ENCODE results near the gene SLC15A3. TPM values are rescaled to one million over a fixed set of nuclear protein-coding genes. Genes with fewer than 3 reads are reported as not detected.

The SLC15A3 gene
- total RNA-seq, 8 experiments from 2014 or later = 0.73 to 24.5 (median 5.8) TPM

- Histone ChIP-seq H3K4me1 (replicated peaks in 1 of 2) (peaks cover 13 to 16% of the 10 kb centered on the region in 2 donors), H3K4me3 (no peak overlapping the region), H3K27ac (no peak overlapping the region)
- in situ Hi-C loops (cut with MboI; ENCODE audit: low pct_unique_long_range_greater_than_20kb in 2 of 9, low sequenced_read_pairs in 9 of 9, unreplicated experiment in 9 of 9) = no loop called here
- 40 to 100% (median 88%) methylated on average over 1 to 4 of the region's 5 CpGs; no CpG with 5 or more reads in 4 of the 10 experiments for WGBS, 10 experiments
- ATAC-seq (replicated peaks in 6 of 8) = no peak
Observed at GRCh38 chr11:60923326-60923725, 28.6 kb downstream of the SLC15A3 start.

GRCh38 chr11:60922906-60923305 lies 29.1 kb downstream of the SLC15A3 start:
- no peak overlapping the region for H3K27ac ChIP-seq
- no peak overlapping the region for H3K4me3 ChIP-seq
- ATAC-seq (replicated peaks in 6 of 8) = no peak
- H3K4me1 ChIP-seq (replicated peaks in 1 of 2) = peaks cover 13 to 16% of the 10 kb centered on the region in 2 donors
- in situ Hi-C loops (cut with MboI; ENCODE audit: low pct_unique_long_range_greater_than_20kb in 2 of 9, low sequenced_read_pairs in 9 of 9, unreplicated experiment in 9 of 9) = no loop called here
- 0 to 100% (median 94%) methylated on average over 1 to 3 of the region's 6 CpGs; no CpG with 5 or more reads in 6 of the 10 experiments for WGBS, 10 experiments

GRCh38 chr11:60921777-60922335 lies 30.1 kb downstream of the SLC15A3 start:
- WGBS, 10 experiments = 53 to 100% (median 85%) methylated on average over 1 to 12 of the region's 23 CpGs; no CpG with 5 or more reads in 4 of the 10 experiments
- no peak for ATAC-seq (replicated peaks in 6 of 8)
- H3K4me3 ChIP-seq = no peak overlapping the region
- in situ Hi-C loops (cut with MboI; ENCODE audit: low pct_unique_long_range_greater_than_20kb in 2 of 9, low sequenced_read_pairs in 9 of 9, unreplicated experiment in 9 of 9) = no loop called here
- peaks cover 13 to 16% of the 10 kb centered on the region in 2 donors for H3K4me1 ChIP-seq (replicated peaks in 1 of 2)
- no peak overlapping the region for H3K27ac ChIP-seq

GRCh38 chr11:60921259-60921658 lies 30.7 kb downstream of the SLC15A3 start:
- no peak for ATAC-seq (replicated peaks in 6 of 8)
- no peak overlapping the region for H3K27ac ChIP-seq
- 40 to 94% (median 85%) methylated on average over 1 to 8 of the region's 11 CpGs; no CpG with 5 or more reads in 3 of the 10 experiments for WGBS, 10 experiments

GRCh38 chr11:60919956-60920355 lies 32.0 kb downstream of the SLC15A3 start:
- H3K4me3 ChIP-seq = no peak overlapping the region
- WGBS, 10 experiments = 40 to 100% (median 83%) methylated on average over 1 to 2 of the region's 2 CpGs; no CpG with 5 or more reads in 5 of the 10 experiments
- H3K27ac ChIP-seq = no peak overlapping the region
- no peak for ATAC-seq (replicated peaks in 6 of 8)
- in situ Hi-C loops (cut with MboI; ENCODE audit: low pct_unique_long_range_greater_than_20kb in 2 of 9, low sequenced_read_pairs in 9 of 9, unreplicated experiment in 9 of 9) = loop anchor here in 2 of 9 experiments (10.0 kb wide), 1 partner anchor 205 kb away; no protein-coding TSS in a partner anchor
- peaks cover 10 to 14% of the 10 kb centered on the region in 2 donors for H3K4me1 ChIP-seq (replicated peaks in 1 of 2)

More at GRCh38 chr11:60921259-60921658, 30.7 kb downstream of the SLC15A3 start:
- Histone ChIP-seq H3K4me3 (no peak overlapping the region), H3K4me1 (replicated peaks in 1 of 2) (peaks cover 12 to 13% of the 10 kb centered on the region in 2 donors)
- in situ Hi-C loops (cut with MboI; ENCODE audit: low pct_unique_long_range_greater_than_20kb in 2 of 9, low sequenced_read_pairs in 9 of 9, unreplicated experiment in 9 of 9) = no loop called here

- Histone ChIP-seq H3K4me3 (no peak overlapping the region), H3K27ac (no peak overlapping the region), H3K4me1 (replicated peaks in 1 of 2) (peaks cover 10 to 14% of the 10 kb centered on the region in 2 donors)
- 75 to 100% (median 100%) methylated on average over 1 of the region's 1 CpG; no CpG with 5 or more reads in 3 of the 10 experiments for WGBS, 10 experiments
- in situ Hi-C loops (cut with MboI; ENCODE audit: low pct_unique_long_range_greater_than_20kb in 2 of 9, low sequenced_read_pairs in 9 of 9, unreplicated experiment in 9 of 9) = loop anchor here in 2 of 9 experiments (10.0 kb wide), 1 partner anchor 205 kb away; no protein-coding TSS in a partner anchor
- ATAC-seq (replicated peaks in 6 of 8) = no peak
Observed at GRCh38 chr11:60919320-60919719, 32.7 kb downstream of the SLC15A3 start.

- 36 to 83% (median 80%) methylated on average over 1 to 2 of the region's 2 CpGs; no CpG with 5 or more reads in 5 of the 10 experiments for WGBS, 10 experiments
- in situ Hi-C loops (cut with MboI; ENCODE audit: low pct_unique_long_range_greater_than_20kb in 2 of 9, low sequenced_read_pairs in 9 of 9, unreplicated experiment in 9 of 9) = loop anchor here in 2 of 9 experiments (10.0 kb wide), 1 partner anchor 206 kb away; no protein-coding TSS in a partner anchor
- H3K27ac ChIP-seq = no peak overlapping the region
- H3K4me1 ChIP-seq (replicated peaks in 1 of 2) = peaks cover 9 to 12% of the 10 kb centered on the region in 2 donors
- ATAC-seq (replicated peaks in 6 of 8) = peak in 2 of 8 experiments; percentile 3 to 6
- no peak overlapping the region for H3K4me3 ChIP-seq
Observed at GRCh38 chr11:60918939-60919265, 33.1 kb downstream of the SLC15A3 start.

- Histone ChIP-seq H3K27ac (no peak overlapping the region), H3K4me1 (replicated peaks in 1 of 2) (peaks cover 5 to 10% of the 10 kb centered on the region in 2 donors), H3K4me3 (no peak overlapping the region)
- in situ Hi-C loops (cut with MboI; ENCODE audit: low pct_unique_long_range_greater_than_20kb in 2 of 9, low sequenced_read_pairs in 9 of 9, unreplicated experiment in 9 of 9) = loop anchor here in 2 of 9 experiments (10.0 kb wide), 1 partner anchor 206 kb away; no protein-coding TSS in a partner anchor
- ATAC-seq (replicated peaks in 6 of 8) = peak in 1 of 8 experiments; percentile 1
- 65 to 100% (median 95%) methylated on average over 2 to 4 of the region's 4 CpGs; no CpG with 5 or more reads in 3 of the 10 experiments for WGBS, 10 experiments
Observed at GRCh38 chr11:60918251-60918938, 33.6 kb downstream of the SLC15A3 start.

- H3K4me3 ChIP-seq = no peak overlapping the region
- WGBS, 10 experiments = 86 to 100% (median 100%) methylated on average over 1 of the region's 1 CpG; no CpG with 5 or more reads in 4 of the 10 experiments
- no peak for ATAC-seq (replicated peaks in 6 of 8)
- in situ Hi-C loops (cut with MboI; ENCODE audit: low pct_unique_long_range_greater_than_20kb in 2 of 9, low sequenced_read_pairs in 9 of 9, unreplicated experiment in 9 of 9) = loop anchor here in 2 of 9 experiments (10.0 kb wide), 1 partner anchor 208 kb away; no protein-coding TSS in a partner anchor
- H3K27ac ChIP-seq = no peak overlapping the region
- peaks cover 15% of the 10 kb centered on the region in 2 donors for H3K4me1 ChIP-seq (replicated peaks in 1 of 2)
Observed at GRCh38 chr11:60917267-60917666, 34.7 kb downstream of the SLC15A3 start.

GRCh38 chr11:60916669-60917206 lies 35.2 kb downstream of the SLC15A3 start:
- no peak for ATAC-seq (replicated peaks in 6 of 8)
- 78 to 100% (median 86%) methylated on average over 1 to 2 of the region's 3 CpGs; no CpG with 5 or more reads in 5 of the 10 experiments for WGBS, 10 experiments
- H3K4me1 ChIP-seq (replicated peaks in 1 of 2) = peaks cover 15% of the 10 kb centered on the region in 2 donors
- no peak overlapping the region for H3K27ac ChIP-seq
- in situ Hi-C loops (cut with MboI; ENCODE audit: low pct_unique_long_range_greater_than_20kb in 2 of 9, low sequenced_read_pairs in 9 of 9, unreplicated experiment in 9 of 9) = loop anchor here in 2 of 9 experiments (10.0 kb wide), 1 partner anchor 208 kb away; no protein-coding TSS in a partner anchor
- no peak overlapping the region for H3K4me3 ChIP-seq

GRCh38 chr11:60915248-60915914 lies 36.6 kb downstream of the SLC15A3 start:
- ATAC-seq (replicated peaks in 6 of 8) = peak; percentile 19 to 63 (median 48)
- 0 to 20% (median 7%) methylated on average over 1 to 8 of the region's 17 CpGs; no CpG with 5 or more reads in 2 of the 10 experiments for WGBS, 10 experiments
- peak overlapping the region; percentile 46 to 70 (median 62) for H3K4me3 ChIP-seq
- H3K27ac ChIP-seq = no peak overlapping the region
- peaks cover 15% of the 10 kb centered on the region in 2 donors for H3K4me1 ChIP-seq (replicated peaks in 1 of 2)
- in situ Hi-C loops (cut with MboI; ENCODE audit: low pct_unique_long_range_greater_than_20kb in 2 of 9, low sequenced_read_pairs in 9 of 9, unreplicated experiment in 9 of 9) = loop anchor here in 2 of 9 experiments (10.0 kb wide), 1 partner anchor 209 kb away; no protein-coding TSS in a partner anchor

- in situ Hi-C loops (cut with MboI; ENCODE audit: low pct_unique_long_range_greater_than_20kb in 2 of 9, low sequenced_read_pairs in 9 of 9, unreplicated experiment in 9 of 9) = loop anchor here in 2 of 9 experiments (10.0 kb wide), 1 partner anchor 210 kb away; no protein-coding TSS in a partner anchor
- 0 to 4% (median 0%) methylated on average over 1 to 17 of the region's 31 CpGs; no CpG with 5 or more reads in 4 of the 10 experiments for WGBS, 10 experiments
- peaks cover 15% of the 10 kb centered on the region in 2 donors for H3K4me1 ChIP-seq (replicated peaks in 1 of 2)
- no peak overlapping the region for H3K27ac ChIP-seq
- peak overlapping the region; percentile 46 to 70 (median 62) for H3K4me3 ChIP-seq
- ATAC-seq (replicated peaks in 6 of 8) = peak; percentile 4 to 47 (median 31)
Observed at GRCh38 chr11:60914633-60915247, 37.2 kb downstream of the SLC15A3 start.
